Right lung (tissue), 5 donors: Measurements from ENCODE around the gene TRNT1. TPM values are rescaled to one million over a fixed set of nuclear protein-coding genes. Genes with fewer than 3 reads are reported as not detected.

Experiments
- DNase-seq, 2 donors: peaks; one replicate each; pipeline ENCODE4 v3.0.0-alpha.2; 2013
- polyA plus RNA-seq, 5 donors: library from polyadenylated mRNA; unstranded; fragments of 120-200 nt; gene quantifications; one replicate each; pipeline versions ENCODE4 v1.2.1 to v1.2.3, GENCODE V29; 2013; ENCODE audit warnings: inconsistent platforms in 1 of 5, low replicate concordance in 1 of 5; ENCODE audit not compliant: insufficient read length in 5 of 5, insufficient read depth in 1 of 5

TRNT1 gene
- polyA plus RNA-seq, 5 donors: 22.6 to 48.0 (median 35.8) TPM

- DNase-seq: no peak
Observed at GRCh38 chr3:3170998-3171397, 44.3 kb downstream of the TRNT1 start.

- no peak for DNase-seq
Observed at GRCh38 chr3:3172627-3173026, 45.9 kb downstream of the TRNT1 start.

GRCh38 chr3:3177861-3178497 is 51.2 kb downstream of the TRNT1 start:
- no peak for DNase-seq

- no peak for DNase-seq
Observed at GRCh38 chr3:3178498-3179328, 52.0 kb downstream of the TRNT1 start.

GRCh38 chr3:3179407-3180094 is 52.8 kb downstream of the TRNT1 start, which contains the start of gene CRBN:
Gene CRBN, minus strand, starts transcription at chr3:3179691. Its CDS starts 4 bp downstream, at chr3:3179687.
- DNase-seq: peak; percentile 84 to 87

GRCh38 chr3:3180456-3180855 is 53.7 kb downstream of the TRNT1 start:
- DNase-seq: no peak

GRCh38 chr3:3184876-3185275 is 58.1 kb downstream of the TRNT1 start:
- DNase-seq: no peak

GRCh38 chr3:3189102-3189727 is 62.5 kb downstream of the TRNT1 start:
- DNase-seq: peak; percentile 53 to 54

GRCh38 chr3:3189961-3190360 is 63.2 kb downstream of the TRNT1 start:
- no peak for DNase-seq

GRCh38 chr3:3191675-3192285 is 65.0 kb downstream of the TRNT1 start:
- DNase-seq: no peak

GRCh38 chr3:3192286-3192675 is 65.5 kb downstream of the TRNT1 start:
- no peak for DNase-seq

- DNase-seq: no peak
Observed at GRCh38 chr3:3194861-3195260, 68.1 kb downstream of the TRNT1 start.

GRCh38 chr3:3196148-3196861 is 69.6 kb downstream of the TRNT1 start:
- DNase-seq: no peak

Other genes starting within 250 kb of the TRNT1 start
- gene IL5RA, start 16.6 kb upstream of the TRNT1 start, polyA plus RNA-seq: 1 to 10 TPM; 1.6 to 4.6 (median 3.3) TPM
- gene CRBN, start 52.8 kb downstream of the TRNT1 start, polyA plus RNA-seq: 10 to 100 TPM; 47.0 to 82.0 (median 76.4) TPM